HG03045 (cell line): ENCODE measurements around the gene GLIS2.

ENCODE experiments used
- ATAC-seq: cut with Tn5 transposase; IDR thresholded peaks from one replicate; pipeline ENCODE4 v1.9.1; 2021; ENCODE audit warnings: mild to moderate bottlenecking, moderate library complexity; ENCODE audit not compliant: unreplicated experiment

The GLIS2 gene

DNA sequence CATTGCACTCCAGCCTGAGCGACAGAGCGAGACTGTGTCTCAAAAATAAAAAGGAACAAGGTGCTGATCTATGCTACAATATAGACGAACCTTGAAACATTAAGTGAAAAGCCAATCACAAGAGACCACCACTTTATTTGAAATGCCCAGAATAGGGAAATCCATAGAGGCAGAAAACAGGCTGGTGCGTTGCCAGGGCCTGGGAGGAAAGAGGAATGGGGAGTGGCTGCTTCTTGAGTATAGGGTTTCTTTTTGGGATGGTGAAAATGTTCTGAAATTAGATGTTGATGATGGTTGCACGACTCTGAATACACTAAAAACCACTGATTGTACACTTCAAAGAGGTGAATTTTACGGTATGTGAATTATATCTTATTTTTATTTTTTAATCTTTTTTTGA, 20.3 kb upstream of the GLIS2 start:
- no peak for ATAC-seq

DNA sequence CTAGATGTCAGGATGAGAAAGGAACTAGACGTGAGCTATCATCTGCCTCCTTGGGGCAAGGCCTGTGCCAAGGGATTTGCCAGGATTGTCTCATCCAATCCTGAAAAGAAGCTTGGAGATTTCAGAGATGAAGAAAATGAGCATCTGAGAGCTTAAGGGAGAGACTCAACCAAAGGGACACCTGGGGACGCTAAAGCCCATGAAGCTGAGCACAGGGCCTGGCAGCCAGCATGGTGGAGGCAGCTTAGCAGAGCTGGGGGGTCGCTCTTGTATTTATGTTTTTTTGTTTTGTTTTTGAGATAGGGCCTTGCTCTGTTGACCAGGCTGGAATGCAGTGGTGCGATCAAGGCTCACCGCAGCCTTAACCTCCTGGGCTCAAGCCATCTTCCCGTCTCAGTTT, 18.4 kb upstream of the GLIS2 start:
- ATAC-seq, result no peak

DNA sequence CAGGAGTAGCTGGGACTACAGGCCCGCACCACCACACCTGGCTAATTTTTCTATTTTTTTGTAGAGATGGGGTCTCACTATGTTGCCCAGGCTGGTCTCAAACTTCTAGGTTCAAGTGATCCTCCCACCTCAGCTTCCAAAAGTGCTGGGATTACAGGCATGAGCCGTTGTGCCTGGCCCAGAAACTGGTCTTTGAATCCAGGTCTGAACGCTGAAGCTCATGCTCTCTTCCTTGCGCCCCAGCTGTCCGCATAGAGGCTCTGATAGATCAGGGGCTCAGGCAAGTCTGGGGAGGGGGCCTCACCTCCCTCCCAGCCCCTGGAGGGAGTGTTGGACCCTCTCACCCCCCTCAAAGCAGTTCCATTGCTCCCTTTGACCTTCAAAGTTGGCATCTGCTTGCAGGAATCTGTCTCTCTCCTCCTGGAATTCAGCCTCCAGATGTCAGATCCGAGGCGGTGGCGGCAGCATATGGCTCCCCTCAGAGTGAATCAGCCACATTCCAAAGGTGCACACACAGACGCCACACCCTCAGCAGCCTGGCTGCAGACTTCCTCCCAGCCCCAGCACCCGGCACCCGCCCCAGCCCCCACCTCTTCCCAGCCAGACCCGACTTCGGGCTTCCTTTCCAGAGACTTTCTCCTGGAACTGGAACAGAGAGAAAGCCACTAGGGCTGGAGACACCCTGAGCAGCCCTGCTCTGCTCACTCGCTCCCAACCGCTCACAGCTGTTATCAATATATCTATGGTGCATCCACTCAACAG, 16.9 kb upstream of the GLIS2 start:
- no peak for ATAC-seq

DNA sequence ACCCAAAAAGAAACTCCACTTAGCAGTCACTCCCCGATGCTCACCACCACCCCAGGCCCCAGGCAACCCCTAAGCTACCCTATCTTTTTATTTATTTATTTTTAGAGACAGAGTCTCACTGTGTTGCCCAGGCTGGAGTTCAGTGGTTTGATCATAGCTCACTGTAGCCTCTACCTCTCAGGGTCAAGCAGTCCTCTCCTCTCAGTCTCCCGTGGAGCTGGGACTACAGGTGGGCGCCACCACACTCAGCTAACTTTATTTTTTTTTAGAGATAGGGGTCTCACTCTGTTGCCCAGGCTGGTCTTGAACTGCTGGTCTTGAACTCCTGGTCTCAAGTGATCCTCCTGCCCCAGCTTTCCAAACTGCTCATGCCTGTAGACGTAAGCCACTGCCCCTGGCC, 14.7 kb upstream of the GLIS2 start:
- no peak for ATAC-seq

DNA sequence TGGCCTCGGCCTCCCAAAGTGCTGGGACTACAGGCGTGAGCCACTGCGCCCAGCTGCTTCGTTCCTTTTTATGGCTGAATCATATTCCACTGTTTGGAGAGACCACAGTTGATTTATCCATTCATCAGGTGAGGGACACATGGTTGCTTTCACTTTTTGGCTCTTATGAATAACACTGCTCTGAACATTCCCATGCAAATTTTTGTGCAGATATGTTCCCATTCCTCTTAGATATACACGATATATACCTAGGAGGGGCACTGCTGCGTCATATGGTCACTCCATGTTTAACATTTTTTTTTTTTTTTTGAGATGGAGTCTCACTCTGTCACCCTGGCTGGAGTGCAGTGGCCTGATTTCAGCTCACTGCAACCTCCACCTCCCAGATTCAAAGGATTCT, 13.9 kb upstream of the GLIS2 start:
- ATAC-seq, result no peak

DNA sequence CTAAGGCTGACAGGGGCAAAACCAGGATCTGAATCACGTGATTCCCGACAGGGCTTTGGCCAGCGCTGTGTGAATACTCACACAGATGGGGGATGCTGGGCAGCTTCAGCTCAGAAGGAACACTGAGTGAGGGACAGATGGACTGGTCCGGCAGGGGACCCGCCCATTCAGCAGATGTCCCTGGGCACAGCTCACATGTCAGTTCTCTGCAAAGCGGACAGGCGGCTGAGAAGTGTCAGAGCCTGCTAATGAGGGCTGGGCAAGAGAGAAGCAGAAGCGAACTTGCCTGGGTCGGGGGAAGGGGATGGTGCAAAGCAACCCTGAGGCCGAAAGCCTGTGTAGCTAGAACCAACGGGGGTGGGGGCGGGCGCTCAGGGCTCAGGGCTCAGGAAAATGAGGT, 11.9 kb upstream of the GLIS2 start:
- no peak for ATAC-seq

DNA sequence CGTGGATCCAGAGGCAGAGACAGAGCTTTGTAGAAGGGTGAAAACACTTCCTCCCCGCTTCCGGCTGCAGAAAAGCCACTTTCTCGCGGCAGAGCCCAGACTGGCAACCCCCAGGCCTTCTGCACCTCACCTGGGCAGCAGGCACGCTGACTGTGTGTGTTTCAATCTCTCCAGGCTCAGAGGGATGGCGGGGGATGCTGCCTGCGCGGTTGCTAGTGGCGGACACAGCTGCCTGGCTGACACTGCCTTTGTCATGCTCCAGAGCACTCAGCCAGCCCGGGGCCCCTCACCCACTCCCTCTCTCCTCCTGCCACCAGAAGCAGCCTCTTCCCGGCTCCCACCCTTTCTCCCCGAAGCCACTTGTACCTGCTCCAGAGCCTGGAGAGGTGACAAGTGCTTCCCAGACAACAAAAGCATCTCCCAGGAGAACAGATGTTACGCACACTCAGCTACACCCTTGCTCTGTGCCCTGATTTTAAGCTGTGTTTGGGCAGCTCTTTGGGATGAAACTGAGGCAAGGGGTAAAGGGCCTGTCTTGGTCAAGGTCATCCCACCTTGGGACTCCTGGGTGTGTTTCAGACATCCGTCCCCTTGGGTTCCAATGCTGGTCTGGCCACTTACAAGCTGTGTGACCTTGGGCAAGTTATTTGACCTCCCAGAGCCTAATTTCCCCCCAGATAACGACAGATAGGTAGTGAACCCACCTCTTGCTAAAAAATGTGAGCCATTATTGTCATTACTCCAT, 9.2 kb upstream of the GLIS2 start:
- ATAC-seq, result no peak

DNA sequence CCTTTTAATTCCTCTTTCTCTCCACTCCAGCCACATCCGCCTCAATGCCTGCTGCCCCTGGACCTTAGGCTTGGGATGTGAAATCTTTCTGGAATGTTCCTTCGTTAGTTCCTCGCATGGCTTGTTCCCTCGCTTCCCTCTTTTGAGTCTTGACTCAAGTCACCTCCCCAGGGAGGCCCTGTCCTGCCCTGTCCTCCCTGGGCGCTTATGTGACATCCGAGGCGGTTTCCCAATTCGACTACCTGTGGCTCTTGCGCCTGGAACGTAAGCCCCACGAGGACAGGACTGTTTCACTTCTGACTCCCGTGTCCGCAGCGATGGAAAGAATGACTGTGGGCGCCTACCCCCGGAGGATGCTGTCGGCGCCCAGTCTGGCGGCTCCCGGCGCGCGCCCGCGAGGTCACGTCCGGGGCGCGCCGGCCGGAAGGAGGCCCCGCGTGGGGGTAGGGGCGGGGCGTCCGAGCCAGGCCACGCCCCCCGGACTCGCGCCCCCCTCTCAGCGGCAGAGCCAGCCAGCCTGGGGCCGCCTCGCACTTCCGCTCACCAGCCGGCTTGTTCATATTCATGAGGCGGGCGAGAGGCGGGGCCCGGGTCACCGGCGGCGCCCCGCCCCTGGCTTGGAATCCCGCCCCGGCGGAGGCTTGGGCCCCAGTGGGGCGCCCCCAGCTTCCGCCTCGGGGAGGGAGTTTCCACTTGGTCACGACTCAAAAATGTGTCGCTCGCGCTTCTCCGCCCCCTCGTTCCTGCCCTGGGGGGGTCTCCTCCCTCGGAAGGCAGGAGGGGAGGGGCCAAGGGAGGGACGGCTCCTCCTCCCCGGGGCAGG, 8.4 kb upstream of the GLIS2 start:
- peak; percentile 90 for ATAC-seq

DNA sequence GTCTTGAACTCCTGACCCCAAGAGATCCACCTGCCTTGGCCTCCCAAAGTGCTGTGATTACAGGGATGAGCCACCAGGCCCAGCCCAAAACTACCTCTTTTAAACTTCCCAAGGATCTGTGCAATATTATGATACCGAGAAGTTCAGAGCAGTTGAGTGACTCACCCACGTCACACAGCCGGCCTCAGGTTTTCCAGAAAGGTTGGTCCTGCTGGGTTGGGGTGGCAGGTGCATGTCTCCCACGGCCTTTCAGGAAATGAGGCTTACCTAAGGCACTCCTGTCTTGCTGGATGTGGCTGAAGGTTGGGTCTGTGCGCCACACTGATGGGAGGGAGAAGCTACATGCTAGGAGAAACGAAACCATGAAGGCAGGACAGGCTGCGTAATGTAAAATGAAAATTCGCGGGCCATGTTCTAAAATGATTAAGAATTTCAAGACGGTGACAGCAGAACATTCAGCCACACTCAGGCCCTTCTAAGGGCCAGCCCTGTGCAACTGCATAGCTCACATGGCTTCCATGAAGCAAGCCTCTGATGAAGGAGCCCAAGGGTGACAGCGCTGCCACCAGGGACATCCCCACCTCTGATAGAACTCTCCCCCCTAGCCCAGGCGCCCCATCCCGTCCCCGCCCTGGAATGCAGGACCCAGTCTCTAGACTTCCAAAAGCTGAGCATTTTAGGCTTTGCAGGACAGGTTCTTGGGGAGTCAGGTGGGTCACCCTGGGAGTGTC, 6.6 kb upstream of the GLIS2 start:
- no peak for ATAC-seq

DNA sequence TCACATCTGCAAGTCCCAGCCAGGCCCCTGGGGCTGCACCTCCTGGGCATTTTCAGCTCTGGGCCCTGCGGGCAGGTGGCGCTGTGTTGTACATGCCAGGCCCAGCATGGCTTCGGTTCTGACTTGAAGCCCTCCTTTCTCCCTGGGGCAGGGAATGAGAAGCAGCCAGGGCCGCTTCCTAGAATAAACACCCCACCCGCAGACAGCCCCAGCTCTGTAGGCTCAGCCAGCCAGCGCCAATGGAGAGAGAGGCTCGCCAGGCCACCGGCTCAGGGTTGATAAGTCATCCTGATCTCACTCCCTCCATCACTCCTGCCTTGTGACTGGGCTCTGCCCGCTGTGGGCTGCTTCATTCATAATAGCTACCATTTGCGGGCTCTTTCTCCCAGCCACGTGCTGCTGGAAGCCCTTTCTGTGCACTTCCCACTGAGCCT, 6.0 kb upstream of the GLIS2 start:
- ATAC-seq, result no peak

DNA sequence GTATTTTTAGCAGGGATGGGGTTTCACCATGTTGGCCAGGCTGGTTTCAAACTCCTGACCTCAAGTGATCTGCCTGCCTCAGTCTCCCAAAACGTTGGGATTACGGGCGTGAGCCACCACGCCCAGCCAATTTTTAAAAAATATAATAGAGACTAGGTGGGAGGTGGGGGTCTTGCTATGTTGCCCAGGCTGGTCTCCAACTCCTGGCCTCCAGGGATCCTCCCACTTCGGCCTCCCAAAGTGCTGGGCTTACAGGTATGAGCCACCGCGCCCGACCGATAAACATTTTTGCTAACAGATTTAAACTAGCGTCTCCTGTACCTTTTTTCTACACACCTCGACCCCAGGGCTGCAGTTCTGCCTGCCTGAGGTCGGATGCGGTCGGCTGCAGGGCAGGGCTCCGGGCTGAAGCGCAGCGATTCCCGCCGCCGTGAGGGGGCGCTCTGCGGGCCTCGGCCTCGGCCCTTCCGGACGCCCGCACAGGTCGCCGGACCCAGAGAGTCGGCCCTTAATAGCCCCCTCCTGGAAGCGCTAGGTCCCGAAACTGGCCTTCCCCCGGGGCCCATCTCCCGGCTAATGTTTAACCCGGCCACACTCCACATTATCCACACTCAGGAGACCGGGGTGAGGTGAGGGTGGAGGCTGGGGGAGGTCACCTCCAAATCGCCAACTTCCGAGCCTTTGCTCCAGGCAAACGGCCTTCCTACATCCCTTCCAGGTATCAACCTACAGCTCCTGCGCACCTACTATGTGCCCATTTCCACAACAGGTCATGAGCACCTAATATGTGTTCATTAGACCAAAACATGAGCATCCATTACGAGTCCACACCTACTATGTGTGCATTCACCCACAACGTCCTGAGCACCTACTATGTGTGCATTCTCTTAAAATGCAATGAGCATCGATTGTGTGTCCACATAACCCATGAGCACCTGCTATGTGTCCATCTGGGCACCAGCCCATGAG, 2.0 kb upstream of the GLIS2 start:
- no peak for ATAC-seq

DNA sequence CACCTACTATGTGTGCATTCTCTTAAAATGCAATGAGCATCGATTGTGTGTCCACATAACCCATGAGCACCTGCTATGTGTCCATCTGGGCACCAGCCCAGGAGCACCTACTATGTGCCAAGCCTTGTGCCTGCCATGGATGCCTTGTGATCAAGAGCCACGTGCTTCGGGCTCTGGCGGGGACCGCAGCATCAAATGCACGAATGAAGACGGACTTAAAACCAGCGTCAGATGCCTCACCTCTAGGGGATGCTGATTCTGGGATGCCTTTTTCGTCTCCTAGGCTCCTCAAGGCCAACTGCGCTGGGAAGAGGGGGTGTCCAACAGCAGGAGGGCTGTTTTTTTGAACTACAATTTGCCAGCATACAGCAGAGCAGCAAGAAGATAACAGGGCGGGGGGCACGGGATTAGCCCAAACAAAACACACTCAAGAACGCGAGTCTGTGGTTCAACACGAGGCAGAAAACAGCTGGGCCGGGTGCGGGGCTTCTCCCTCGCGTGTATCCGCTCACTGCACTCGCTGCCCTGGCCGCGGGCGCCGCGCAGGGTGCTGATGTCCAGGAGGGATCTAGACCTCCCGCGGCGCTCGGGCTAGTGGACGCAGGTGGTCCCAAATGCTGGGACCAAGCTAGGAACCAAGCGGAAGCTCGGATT, 1.2 kb upstream of the GLIS2 start:
- no peak for ATAC-seq

DNA sequence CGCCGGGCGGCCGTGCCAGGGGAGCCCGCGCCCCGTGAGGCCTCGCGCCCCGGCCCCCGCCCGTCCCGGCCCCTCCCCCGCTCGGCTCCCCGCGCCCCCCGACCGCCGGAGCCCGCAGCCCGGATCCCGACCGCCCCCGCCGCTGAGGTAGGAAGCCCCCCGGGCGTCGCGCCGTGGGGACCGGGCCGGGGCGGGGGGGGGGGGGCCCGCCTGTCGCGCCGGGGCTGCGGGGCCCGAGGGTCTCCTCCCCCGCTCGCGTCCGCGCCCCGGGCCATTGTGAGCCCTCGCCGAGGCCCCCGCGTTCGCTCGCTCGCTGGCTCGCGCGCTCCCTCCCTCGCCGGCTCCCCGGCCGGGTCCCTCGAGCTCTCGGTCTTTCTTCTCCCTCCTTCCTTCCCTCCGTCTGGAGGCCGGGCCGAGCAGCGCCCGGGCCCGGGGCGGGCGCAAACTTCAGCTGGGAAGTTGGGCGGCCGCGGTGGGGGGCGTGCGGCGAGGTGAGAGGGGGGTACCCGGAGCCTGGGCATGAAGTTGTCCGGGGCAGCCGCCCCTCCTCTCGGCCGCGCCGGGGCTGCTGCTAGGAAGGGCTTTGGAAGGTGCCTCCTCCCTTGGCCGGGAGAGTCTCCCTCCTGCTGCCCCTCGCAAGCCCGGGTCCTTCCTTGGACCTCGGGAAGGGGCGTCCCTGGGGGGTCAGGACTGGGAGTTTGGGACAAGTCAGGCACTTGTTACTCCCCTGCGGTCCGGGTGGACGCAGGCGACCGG, 419 bp downstream of the GLIS2 start:
- no peak for ATAC-seq

DNA sequence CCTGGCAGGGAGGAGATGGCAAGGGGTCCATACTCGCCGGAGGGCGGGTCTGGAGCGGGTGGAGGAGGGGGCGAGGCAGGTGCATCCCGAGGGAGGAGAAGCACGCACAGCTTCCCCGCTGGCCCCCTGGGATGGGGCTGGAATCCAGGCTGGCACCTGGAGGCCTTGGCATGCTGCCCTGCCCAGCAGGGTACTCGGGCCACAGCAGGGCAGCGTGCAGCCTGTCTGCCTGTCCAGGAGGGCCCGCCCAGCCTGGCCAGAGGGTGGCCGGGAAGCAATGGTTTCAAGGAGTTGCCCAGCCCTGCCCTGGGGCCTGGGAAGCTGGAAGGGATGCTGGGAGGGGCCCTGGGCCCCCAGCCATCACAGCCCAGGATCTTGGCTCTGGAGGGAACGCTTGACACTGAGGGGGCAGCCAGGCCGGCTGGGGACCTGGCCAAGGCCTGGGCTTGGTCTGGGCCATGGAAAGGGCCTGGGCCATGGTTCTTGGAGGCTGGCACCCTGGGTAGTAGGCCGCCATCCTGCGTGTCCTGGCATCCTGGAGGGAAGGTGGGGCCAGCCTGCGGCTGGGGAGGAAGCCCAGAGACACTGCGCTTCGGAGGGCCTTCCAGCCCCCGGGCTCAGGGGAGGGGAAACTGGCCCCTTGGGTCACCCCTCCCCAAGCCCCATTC, 1.1 kb downstream of the GLIS2 start:
- no peak for ATAC-seq

DNA sequence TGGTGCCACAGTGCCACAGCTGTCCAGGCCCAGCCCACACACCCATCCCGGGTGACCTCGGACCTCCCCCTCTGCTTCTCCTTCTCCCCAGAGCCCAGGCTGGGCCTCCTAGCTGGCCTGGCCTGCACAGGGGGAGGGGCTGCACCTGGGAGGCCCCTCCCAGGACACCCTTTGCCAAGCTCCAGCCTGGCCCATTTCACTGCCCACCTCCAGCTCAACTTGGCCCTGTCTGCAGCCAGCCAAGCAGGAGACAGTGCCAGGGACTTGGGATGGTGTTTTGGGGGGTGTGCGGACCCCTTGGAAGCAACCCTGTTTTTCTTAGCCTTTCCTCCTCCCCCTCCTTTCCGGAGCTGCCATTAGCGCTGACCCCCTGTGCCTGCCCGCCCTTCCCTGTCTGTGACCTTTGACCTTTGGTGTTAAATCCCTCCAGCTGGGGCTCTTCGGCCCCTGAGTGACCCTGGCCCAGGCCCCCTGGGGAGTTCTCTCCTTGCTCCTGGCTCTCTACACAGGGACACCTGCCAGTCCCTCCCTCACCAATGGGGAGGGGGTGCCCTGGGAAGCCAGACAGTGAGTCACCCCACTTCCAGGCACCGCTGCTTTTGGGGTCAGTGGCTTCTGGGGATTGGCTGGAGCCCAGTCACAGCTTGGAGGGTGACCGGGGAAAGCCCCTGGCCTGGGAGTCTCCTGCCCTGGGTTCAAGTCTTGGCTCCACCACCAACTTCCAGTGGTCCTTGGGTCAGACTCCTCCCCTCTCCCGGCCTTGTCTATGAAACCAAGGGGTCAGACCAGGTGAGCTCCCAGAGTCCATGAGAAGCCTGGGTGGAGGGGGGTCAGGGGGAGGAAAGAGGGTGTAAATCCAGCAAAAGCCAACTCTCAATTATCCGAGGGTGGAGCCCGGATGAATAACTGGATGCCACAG, 1.9 kb downstream of the GLIS2 start:
- ATAC-seq, result no peak

DNA sequence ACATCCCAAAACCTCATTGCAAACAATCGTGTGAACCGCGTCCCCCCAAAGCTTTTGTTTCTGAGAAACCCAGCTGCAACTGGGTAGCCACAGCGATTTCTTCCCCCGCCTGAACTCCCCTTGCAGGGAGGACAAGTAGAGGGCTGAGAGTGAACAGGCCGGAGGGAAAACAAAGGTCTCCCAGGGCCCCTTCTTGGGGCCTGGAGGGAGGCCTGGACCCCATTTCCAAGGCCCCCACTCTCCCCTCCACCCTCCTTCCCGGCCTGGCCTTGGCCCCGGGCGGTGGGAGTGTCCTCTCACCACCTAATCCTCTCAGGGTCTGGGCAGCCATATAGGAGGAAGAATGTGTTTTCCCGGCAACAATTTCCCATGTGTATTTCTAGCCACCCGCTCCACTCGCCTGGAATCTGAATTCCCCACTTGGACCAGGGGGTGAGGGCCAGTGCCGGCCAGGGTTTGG, 2.6 kb downstream of the GLIS2 start:
- ATAC-seq, result no peak

DNA sequence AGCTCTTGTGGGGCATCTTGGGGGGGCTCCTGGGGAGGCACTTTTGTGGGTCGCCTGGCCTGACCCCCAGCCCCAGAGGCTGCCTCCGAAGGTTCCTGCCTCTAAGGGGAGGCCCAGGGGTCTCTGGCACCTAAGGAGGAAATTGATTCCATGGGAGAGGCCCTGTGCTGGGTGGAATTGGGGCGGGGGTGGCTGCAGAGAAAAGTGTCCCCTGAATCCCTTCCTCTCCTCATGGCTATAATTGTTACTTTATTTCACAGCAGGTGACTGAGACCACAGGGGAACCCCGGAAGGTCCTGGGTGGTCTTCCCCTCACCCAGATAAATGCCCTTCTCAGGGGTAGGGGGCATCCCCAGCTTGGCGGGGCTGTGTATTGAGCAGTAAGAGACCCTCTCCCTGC, 3.1 kb downstream of the GLIS2 start:
- ATAC-seq, result no peak
